ENCODE measurements around the gene LSM2. TPM values are rescaled to one million over a fixed set of nuclear protein-coding genes. Genes with fewer than 3 reads are reported as not detected.

The LSM2 gene
- total and polyA plus RNA-seq, 9 of the 15 experiments (the other 6 are each of a cell fraction or from before 2014, with no cell fraction given): 154 to 407 (median 223) TPM

- TF ChIP-seq TAF1 (IDR thresholded peaks at IDR 0.05; ENCODE audit: control insufficient read depth, extremely low read depth, insufficient read depth, low read length, severe bottlenecking): no peak
- TF ChIP-seq PHF21A (IDR thresholded peaks at IDR 0.05; ENCODE audit: borderline replicate concordance, low read depth): no peak
- no peak for TF ChIP-seq FOXJ3 (CRISPR knock-in tag; IDR thresholded peaks at IDR 0.05)
- no peak for TF ChIP-seq RBM14 (IDR thresholded peaks at IDR 0.05; ENCODE audit: borderline replicate concordance, insufficient read depth, low read depth, low read length)
- TF ChIP-seq ZNF140 (CRISPR knock-in tag; IDR thresholded peaks at IDR 0.05): no peak
- TF ChIP-seq, protein P1, sequence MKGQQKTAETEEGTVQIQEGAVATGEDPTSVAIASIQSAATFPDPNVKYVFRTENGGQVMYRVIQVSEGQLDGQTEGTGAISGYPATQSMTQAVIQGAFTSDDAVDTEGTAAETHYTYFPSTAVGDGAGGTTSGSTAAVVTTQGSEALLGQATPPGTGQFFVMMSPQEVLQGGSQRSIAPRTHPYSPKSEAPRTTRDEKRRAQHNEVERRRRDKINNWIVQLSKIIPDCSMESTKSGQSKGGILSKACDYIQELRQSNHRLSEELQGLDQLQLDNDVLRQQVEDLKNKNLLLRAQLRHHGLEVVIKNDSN (CRISPR knock-in tag; IDR thresholded peaks at IDR 0.05): no peak
- TF ChIP-seq ELF2 (CRISPR knock-in tag; IDR thresholded peaks at IDR 0.05): no peak
- peak; percentile 23 for TF ChIP-seq SMAD1 (IDR thresholded peaks at IDR 0.05; ENCODE audit: low read depth, low read length, partially characterized antibody)
- no peak for TF ChIP-seq MEF2D (tag; conservative IDR thresholded peaks at IDR 0.05; ENCODE audit: low read depth)
- no peak for TF ChIP-seq CHCHD3 (CRISPR knock-in tag; IDR thresholded peaks at IDR 0.05)
- peak; percentile 62; the same call in 1 of the 2 replicates for TF ChIP-seq POLR2AphosphoS5 (IDR thresholded peaks at IDR 0.05; ENCODE audit: control insufficient read depth, insufficient read depth, low read depth, low read length)
- no peak for TF ChIP-seq E2F4 (CRISPR knock-in tag; IDR thresholded peaks at IDR 0.05; ENCODE audit: low read depth)
- TF ChIP-seq CEBPG (CRISPR knock-in tag; IDR thresholded peaks at IDR 0.05): no peak
- no peak for TF ChIP-seq CEBPG (tag; conservative IDR thresholded peaks at IDR 0.05 in 1 of 2, IDR thresholded peaks at IDR 0.05 in 1 of 2)
- TF ChIP-seq PTBP1 (IDR thresholded peaks at IDR 0.05; ENCODE audit: low read depth, low read length): no peak
- TF ChIP-seq RBFOX2 (IDR thresholded peaks at IDR 0.05; ENCODE audit: low read depth, low read length): peak; percentile 14; the same call in 1 of the 2 replicates
These were observed 32.2 kb upstream of the LSM2 start (continued) for GRCh38 chr6:31838968-31839367.
